ENCODE data around the gene RGPD6.
"Not testable (repeated sequence)": the region's sequence is repeated elsewhere in the genome, so short reads cannot be mapped to it uniquely, and the experiment has no call there.

Gene RGPD6

GRCh38 chr2:110576763-110577416 lies at the start of gene RGPD6:
RGPD6 (minus strand) TSS chr2:110577222; CDS start chr2:110577024, 198 bp downstream.
- not testable (repeated sequence) for DNase-seq

- not testable (repeated sequence) for DNase-seq
Measured at GRCh38 chr2:110619326-110619939, 42.4 kb upstream of the RGPD6 start.

DNA sequence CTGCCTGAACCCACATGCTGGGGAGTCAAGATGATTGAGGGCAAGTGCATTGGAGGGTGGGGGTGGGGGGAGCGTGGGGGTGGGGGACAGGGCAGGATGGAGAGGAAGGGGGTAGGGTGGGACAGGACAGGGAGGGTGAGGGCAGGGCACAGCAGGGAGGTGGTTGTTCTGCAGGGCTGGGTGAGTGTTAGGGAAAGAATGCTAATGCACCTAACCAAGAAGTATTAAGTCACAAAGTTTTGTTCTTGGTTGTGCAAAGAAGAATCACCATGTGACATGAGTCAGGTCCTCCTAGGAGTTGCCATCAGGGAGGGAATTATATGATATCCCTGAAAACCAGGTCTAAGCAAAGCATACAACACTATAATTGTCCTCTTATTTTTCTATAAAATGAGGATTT lies 36.9 kb upstream of the RGPD6 start:
- not testable (repeated sequence) for DNase-seq

DNA sequence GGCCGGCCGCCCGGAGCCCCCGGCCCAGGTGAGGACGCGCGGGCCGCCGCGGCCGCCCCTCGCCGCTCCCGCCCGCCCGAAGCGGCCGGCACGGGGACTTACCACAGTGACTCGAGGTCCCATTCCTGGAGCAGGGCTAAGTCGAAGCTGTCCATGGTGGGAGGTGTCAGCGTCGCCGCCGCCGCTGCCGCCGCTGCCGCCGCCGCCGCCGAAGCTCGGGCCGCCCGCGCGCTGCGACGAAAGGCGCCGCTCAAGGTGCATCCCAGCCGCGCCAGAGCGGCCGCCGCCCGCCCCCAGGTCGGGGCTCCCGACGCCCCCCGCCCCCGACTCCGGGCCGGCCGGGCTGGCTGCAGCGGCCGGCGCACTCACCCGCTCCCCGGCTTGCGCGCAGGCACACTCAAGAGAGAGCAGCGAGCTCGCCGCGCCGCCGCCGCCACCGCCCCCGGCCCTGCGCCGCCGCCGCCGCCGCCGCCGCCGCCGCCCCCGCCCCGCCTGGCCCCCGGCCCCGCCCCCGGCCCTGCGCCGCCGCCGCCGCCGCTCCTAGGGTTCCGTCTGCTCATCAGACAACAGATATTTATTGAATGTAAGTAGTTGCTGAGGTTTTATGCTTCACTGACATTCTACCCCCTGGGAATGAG lies 33.7 kb upstream of the RGPD6 start:
- DNase-seq = not testable (repeated sequence)

DNA sequence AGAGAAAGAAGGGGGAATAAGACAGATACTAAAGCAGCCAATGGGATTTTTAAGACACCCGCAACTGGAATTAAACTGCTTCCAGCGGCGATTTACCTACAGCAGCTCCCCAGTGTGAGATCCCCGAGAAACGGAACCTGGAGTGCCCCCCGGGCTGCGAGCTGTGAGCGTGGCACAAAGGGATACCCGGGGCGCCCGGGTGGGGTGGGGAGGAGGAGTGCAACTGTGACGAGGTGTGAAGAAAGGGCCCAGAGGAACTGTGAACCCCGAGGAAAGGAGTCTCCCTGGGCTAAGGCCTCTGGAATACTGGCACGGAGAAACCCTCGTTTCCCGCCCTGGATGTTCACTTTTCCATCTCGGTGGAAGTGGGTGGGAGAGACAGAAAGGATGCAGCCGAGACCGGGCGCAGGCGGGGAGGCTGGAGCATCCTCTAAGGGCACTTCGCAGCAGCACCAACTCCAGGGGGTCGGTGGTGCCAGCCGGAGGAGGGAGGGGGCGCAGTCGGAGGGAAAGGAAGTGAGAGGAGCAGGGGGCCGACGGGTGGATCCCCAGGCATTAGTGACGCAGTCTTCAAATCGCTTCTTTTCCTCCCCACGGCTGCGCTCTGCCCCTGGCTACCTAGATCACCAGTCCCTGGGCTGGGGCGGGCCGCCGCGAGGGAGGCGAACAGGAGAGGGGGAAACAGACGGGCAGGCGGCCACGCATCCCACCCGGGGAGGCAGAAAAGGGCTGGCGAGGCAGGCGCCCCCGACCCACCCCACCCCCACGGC lies 33.0 kb upstream of the RGPD6 start:
- DNase-seq = not testable (repeated sequence)

GRCh38 chr2:110608788-110609502 lies 31.9 kb upstream of the RGPD6 start:
- not testable (repeated sequence) for DNase-seq

DNA sequence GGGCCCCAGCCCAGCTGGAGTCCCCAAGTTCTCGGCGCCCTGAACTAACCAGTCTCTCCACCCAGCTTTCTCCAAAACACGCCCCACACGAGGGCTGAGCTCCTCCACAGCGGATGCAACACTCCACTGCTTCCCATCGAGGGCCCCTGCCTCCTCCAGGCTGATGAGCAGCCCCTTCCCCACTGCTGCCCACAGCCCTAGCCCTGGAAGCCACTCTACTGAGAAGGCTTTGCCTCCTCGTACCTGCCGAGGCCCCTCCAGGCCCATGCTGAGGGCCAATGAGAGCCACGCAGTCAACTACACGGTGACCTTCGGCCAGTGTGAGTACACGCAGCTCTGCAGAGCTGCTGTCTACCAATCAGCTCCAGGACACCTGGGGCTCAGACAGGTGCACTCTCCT lies 28.0 kb upstream of the RGPD6 start:
- not testable (repeated sequence) for DNase-seq

DNA sequence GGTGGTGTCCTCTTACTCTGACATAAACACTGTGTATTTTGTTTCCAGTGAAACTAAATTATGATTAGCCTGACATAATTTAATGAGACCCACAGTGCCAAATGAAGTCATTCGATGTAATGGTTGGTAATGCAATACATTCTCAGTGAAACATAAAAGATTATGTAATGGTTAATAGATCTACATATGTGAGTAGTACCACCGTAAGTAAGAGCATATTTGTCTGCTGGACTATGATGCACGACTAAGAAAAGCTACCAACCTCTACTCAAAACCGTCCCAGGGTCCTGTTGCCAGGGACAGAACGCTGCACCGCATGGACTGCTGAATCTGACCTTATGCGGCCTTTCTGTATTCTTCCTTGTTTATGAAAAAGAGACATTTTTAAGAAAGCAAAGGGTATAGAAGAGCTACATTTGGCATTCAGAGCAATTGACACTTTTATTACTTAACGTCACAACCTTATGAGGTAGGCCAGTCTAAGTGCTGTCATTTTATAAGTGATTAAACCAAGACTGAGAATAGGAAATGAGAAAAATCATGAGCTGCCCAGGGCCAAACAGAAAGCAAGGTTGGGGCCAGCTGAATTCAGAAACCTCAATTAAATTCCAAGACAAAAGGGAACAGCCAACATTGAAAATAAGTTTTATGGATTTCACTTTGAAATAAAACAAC lies 27.0 kb upstream of the RGPD6 start:
- DNase-seq = not testable (repeated sequence)

DNA sequence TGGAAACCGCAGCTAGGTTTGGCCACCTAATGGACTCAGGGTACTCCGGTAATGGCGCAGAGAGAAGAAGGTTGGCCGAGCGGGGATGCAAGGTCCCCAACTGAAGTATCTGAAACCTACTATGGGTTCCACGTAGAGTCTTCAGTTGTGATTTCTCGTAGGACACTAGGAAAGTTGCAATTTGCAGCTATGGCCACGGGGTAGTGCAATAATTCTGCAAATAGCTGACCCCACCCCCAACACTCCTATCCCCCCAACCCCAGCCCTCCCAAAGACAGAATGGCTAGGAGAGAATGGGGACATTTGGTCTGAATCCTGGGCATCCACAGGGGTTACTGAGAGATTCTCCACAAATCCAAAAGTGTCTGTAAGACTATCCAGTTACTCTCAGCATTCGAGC lies 25.1 kb upstream of the RGPD6 start:
- not testable (repeated sequence) for DNase-seq

GRCh38 chr2:110591973-110592372 lies 15.0 kb upstream of the RGPD6 start:
- DNase-seq = not testable (repeated sequence)

DNA sequence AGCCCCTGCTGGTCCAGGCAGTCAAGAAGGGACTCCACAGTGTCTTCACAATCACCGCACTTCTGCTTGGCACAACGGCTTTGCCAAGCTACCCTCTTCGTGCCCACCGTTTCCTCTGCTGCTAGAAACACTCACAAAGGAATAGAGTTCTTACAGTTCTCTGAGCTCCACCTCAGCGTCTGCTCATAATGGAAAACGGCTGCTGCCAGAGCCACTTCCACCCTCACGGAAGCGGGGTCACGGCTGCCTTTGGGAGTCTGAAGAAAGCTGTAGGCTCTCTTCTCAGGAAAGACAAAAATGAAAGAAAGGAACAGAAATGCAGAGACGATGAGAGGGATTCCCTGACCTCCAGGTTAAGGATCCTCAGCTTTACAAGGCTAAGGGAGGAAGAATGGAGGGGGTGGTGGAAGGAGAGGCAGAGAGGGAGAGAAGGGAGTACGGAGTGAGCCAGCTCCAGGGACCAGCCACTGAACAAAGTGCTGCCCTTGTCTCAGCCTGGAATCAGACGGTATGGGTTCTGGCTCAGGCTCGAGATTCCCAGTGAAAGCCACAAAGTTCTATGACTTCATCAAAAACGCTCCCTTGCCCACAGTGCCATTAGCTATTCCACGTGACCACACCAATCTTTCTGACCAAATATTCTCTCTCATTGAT lies 12.8 kb upstream of the RGPD6 start:
- DNase-seq = not testable (repeated sequence)

DNA sequence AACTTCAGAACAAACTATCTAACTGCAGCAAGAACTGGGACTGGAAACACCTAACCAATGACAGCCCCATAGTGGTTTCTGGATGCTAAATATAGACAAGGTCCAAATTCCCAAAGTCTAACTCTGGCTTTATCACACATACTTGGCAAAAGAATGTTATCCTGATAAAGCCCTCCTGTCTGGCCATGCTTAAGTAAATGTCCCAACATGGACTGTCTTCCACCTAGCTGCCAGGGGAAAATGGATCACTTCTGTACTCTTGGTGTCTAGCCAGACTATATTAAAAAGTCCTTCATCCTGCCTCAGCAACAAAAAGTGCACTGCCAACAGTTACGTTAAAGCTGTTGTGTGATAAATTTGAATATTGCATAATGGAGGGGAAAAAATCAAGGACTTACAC lies 11.5 kb upstream of the RGPD6 start:
- not testable (repeated sequence) for DNase-seq

- DNase-seq = not testable (repeated sequence)
Measured at GRCh38 chr2:110579216-110579965, 2.4 kb upstream of the RGPD6 start.

- DNase-seq = not testable (repeated sequence)
Measured at GRCh38 chr2:110578429-110578828, 1.4 kb upstream of the RGPD6 start.

GRCh38 chr2:110499755-110500377 lies 77.2 kb downstream of the RGPD6 start:
- DNase-seq = not testable (repeated sequence)

GRCh38 chr2:110496027-110496426 lies 81.0 kb downstream of the RGPD6 start:
- DNase-seq = not testable (repeated sequence)

GRCh38 chr2:110494488-110494887 lies 82.5 kb downstream of the RGPD6 start:
- DNase-seq = not testable (repeated sequence)

GRCh38 chr2:110488991-110489390 lies 88.0 kb downstream of the RGPD6 start:
- not testable (repeated sequence) for DNase-seq

DNA sequence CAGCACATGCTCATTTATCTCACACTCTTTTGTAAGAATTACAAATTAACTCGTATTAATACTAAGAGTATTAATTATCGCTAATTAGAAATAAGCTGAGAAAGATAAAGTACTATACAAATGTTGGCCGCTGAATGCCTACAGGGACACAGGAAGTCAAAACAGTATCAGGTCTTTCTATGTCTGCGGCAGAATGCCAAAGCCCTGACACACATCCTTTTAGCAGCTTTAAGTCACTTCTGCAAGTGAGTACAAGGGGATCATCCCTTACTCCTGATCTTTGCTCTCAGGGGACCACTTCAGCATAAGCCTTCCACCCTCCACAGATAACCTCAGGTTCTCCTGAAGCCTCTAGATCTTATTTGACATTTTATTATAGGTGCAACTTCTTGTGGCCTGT lies 94.3 kb downstream of the RGPD6 start:
- DNase-seq = not testable (repeated sequence)

- DNase-seq = not testable (repeated sequence)
Measured at GRCh38 chr2:110481200-110481599, 95.8 kb downstream of the RGPD6 start.

Data from NCI-H524 treated with DMSO at 0.1 percent for 48 hours (cell line).